Esophagus squamous epithelium (tissue), 5 donors: ENCODE measurements around the gene RABGAP1L. TPM values are rescaled to one million over a fixed set of nuclear protein-coding genes. Genes with fewer than 3 reads are reported as not detected.
"Not testable (repeated sequence)": the region's sequence is repeated elsewhere in the genome, so short reads cannot be mapped to it uniquely, and the experiment has no call there.

Source experiments
- DNase-seq: peaks from one replicate; lab custom pipeline; 2025; lab: John Stamatoyannopoulos, UW
- H3K27ac ChIP-seq, 4 donors: fragments of 200-600 bp; sonication (generic); one replicate each; pipeline ENCODE4 v1.5.1; 2016 to 2019; ENCODE audit warnings: mild to moderate bottlenecking in 1 of 4
- H3K27me3 ChIP-seq, 4 donors: fragments of 200-600 bp; sonication (generic); 1 replicate in 3 of 4; 2 replicates in 1 of 4; pipeline versions ENCODE4 v1.5.1 to v1.6.0; 2017 to 2021; ENCODE audit warnings: antibody characterized with exemption in 1 of 4
- H3K36me3 ChIP-seq, 3 donors: fragments of 200-600 bp; sonication (generic); one replicate each; pipeline ENCODE4 v1.5.1; 2016 to 2019
- H3K4me1 ChIP-seq, 3 donors: fragments of 200-600 bp; sonication (generic); one replicate each; pipeline ENCODE4 v1.5.1; 2017 to 2019
- H3K4me3 ChIP-seq, 4 donors: fragments of 200-600 bp; sonication (generic); 1 replicate in 3 of 4; 2 replicates in 1 of 4; pipeline ENCODE4 v1.5.1; 2016 to 2019; ENCODE audit warnings: mild to moderate bottlenecking in 2 of 4, moderate library complexity in 1 of 4
- H3K9me3 ChIP-seq, 3 donors: fragments of 200-600 bp; sonication (generic); one replicate each; pipeline ENCODE4 v1.5.1; 2016 to 2019
- POLR2A ChIP-seq, 4 donors: fragments of 450-650 bp; IDR thresholded peaks; one replicate each; pipeline ENCODE4 v1.6.1; 2017; ENCODE audit warnings: antibody characterized with exemption in 4 of 4, mild to moderate bottlenecking in 4 of 4, moderate library complexity in 3 of 4
- WGBS, 2 donors: methylation state at CpG; one replicate each; pipeline ENCODE4 v1.1.5; 2018; 5-methylcytosine and 5-hydroxymethylcytosine counted together
- intact Hi-C: fragments of 100-400 bp; cut with DNase I; formaldehyde crosslinking; loops from one replicate; pipeline ENCODE4 v1.15.0; 2022
- total RNA-seq, 4 donors: library from RNA; depleted of rRNA; stranded (reverse); fragments of >200 nt; gene quantifications; one replicate each; pipeline ENCODE4 v1.1.0, GENCODE V29; 2016
- TF ChIP-seq, protein P1 (sequence below), 6 experiments: fragments of 450-650 bp in 4 of 6; fragments of 200-600 bp in 2 of 6; sonication (generic) in 2 of 6; IDR thresholded peaks; one replicate each; pipeline ENCODE4 v1.5.1; 2016 to 2019; ENCODE audit warnings: antibody characterized with exemption in 6 of 6, mild to moderate bottlenecking in 4 of 6, moderate library complexity in 4 of 6
- donor health status: DM: yes; HTN: yes; CAD: no.

RABGAP1L gene
- total RNA-seq, 4 donors from 2014 or later: 35.7 to 45.6 (median 41.0) TPM

GRCh38 chr1:174169342-174169741 is 10.0 kb downstream of the RABGAP1L start:
- Histone ChIP-seq H3K36me3 (no peaks in the 10 kb centered on the region), H3K4me3 (no peak overlapping the region), H3K27ac (no peak overlapping the region), H3K27me3 (no peaks in the 10 kb centered on the region), H3K9me3 (no peaks in the 10 kb centered on the region), H3K4me1 (peaks cover 0 to 15% (median 5%) of the 10 kb centered on the region in 3 donors)
- TF ChIP-seq, protein P1, sequence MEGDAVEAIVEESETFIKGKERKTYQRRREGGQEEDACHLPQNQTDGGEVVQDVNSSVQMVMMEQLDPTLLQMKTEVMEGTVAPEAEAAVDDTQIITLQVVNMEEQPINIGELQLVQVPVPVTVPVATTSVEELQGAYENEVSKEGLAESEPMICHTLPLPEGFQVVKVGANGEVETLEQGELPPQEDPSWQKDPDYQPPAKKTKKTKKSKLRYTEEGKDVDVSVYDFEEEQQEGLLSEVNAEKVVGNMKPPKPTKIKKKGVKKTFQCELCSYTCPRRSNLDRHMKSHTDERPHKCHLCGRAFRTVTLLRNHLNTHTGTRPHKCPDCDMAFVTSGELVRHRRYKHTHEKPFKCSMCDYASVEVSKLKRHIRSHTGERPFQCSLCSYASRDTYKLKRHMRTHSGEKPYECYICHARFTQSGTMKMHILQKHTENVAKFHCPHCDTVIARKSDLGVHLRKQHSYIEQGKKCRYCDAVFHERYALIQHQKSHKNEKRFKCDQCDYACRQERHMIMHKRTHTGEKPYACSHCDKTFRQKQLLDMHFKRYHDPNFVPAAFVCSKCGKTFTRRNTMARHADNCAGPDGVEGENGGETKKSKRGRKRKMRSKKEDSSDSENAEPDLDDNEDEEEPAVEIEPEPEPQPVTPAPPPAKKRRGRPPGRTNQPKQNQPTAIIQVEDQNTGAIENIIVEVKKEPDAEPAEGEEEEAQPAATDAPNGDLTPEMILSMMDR (IDR thresholded peaks at IDR 0.05): no peak
- no peak for TF ChIP-seq POLR2A (IDR thresholded peaks at IDR 0.05)
- intact Hi-C loops: no loop called here
- WGBS, 2 donors: 40 to 67% methylated on average over 3 of the region's 3 CpGs
- DNase-seq: no peak

- no peak for DNase-seq
- WGBS, 2 donors: 94% methylated on average over 1 of the region's 1 CpG
- Histone ChIP-seq H3K36me3 (no peaks in the 10 kb centered on the region), H3K4me1 (peaks cover 0 to 11% (median 0%) of the 10 kb centered on the region in 3 donors), H3K27ac (no peak overlapping the region), H3K27me3 (no peaks in the 10 kb centered on the region), H3K9me3 (no peaks in the 10 kb centered on the region), H3K4me3 (no peak overlapping the region)
- TF ChIP-seq, protein P1 (IDR thresholded peaks at IDR 0.05): no peak
- TF ChIP-seq POLR2A (IDR thresholded peaks at IDR 0.05): no peak
- intact Hi-C loops: no loop called here
Observed at GRCh38 chr1:174171073-174171472, 11.8 kb downstream of the RABGAP1L start.

GRCh38 chr1:174174461-174175329 is 15.4 kb downstream of the RABGAP1L start:
- WGBS, 2 donors: 83 to 91% methylated on average over 6 of the region's 6 CpGs
- no peak overlapping the region for H3K4me3 ChIP-seq
- intact Hi-C loops: no loop called here
- TF ChIP-seq, protein P1 (IDR thresholded peaks at IDR 0.05): no peak
- TF ChIP-seq POLR2A (IDR thresholded peaks at IDR 0.05): no peak
- peaks cover 0 to 5% (median 0%) of the 10 kb centered on the region in 3 donors for H3K36me3 ChIP-seq
- no peak for DNase-seq
- H3K27ac ChIP-seq: no peak overlapping the region
- no peaks in the 10 kb centered on the region for H3K27me3 ChIP-seq
- no peaks in the 10 kb centered on the region for H3K9me3 ChIP-seq
- H3K4me1 ChIP-seq: peaks cover 0 to 4% (median 0%) of the 10 kb centered on the region in 3 donors

DNA sequence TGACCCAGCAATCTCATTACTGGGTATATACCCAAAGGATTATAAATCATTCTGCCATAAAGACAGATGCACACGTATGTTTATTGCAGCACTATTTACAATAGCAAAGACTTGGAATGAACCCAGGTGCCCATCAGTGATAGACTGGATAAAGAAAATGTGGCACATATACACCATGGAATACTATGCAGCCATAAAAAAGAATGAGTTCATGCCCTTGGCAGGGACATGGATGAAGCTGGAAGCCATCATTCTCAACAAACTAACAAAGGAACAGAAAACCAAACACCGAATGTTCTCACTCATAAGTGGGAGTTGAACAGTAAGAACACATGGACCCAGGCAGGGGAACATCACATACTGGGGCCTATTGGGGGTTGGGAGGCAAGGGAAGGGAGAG is 19.1 kb downstream of the RABGAP1L start:
- H3K4me3 ChIP-seq, H3K4me1 ChIP-seq, DNase-seq, H3K27ac ChIP-seq, H3K9me3 ChIP-seq, H3K27me3 ChIP-seq, intact Hi-C loops, H3K36me3 ChIP-seq: not testable (repeated sequence)
- WGBS, 2 donors: 96 to 100% methylated on average over 2 of the region's 2 CpGs

GRCh38 chr1:174189428-174190062 is 30.2 kb downstream of the RABGAP1L start:
- intact Hi-C loops: no loop called here
- no peaks in the 10 kb centered on the region for H3K9me3 ChIP-seq
- no peak overlapping the region for H3K4me3 ChIP-seq
- H3K36me3 ChIP-seq: no peaks in the 10 kb centered on the region
- no peak overlapping the region for H3K27ac ChIP-seq
- DNase-seq: no peak
- WGBS, 2 donors: 68 to 86% methylated on average over 3 to 4 of the region's 4 CpGs
- TF ChIP-seq, protein P1 (IDR thresholded peaks at IDR 0.05): no peak
- TF ChIP-seq POLR2A (IDR thresholded peaks at IDR 0.05): no peak
- no peaks in the 10 kb centered on the region for H3K27me3 ChIP-seq
- H3K4me1 ChIP-seq: peaks cover 0 to 10% (median 0%) of the 10 kb centered on the region in 3 donors
